Liver (tissue), 9 donors: ENCODE results near the gene RHBDF2. TPM values are rescaled to one million over a fixed set of nuclear protein-coding genes. Genes with fewer than 3 reads are reported as not detected.

Experiments
- DNase-seq: peaks from one replicate; pipeline ENCODE4 v3.0.0-alpha.2; 2017; ENCODE audit warnings: low spot score
- H3K27ac ChIP-seq, 2 donors: one replicate each; pipeline ENCODE4 v1.7.0; 2013; ENCODE audit warnings: inconsistent platforms in 2 of 2, low read length in 2 of 2, control low read depth in 1 of 2, low read depth in 1 of 2, mild to moderate bottlenecking in 1 of 2
- H3K27me3 ChIP-seq, 4 donors: one replicate each; pipeline versions ENCODE4 v1.6.1 to v1.7.0; 2013; ENCODE audit warnings: low read length in 3 of 4, inconsistent platforms in 1 of 4, mild to moderate bottlenecking in 1 of 4, moderate library complexity in 1 of 4; ENCODE audit not compliant: control insufficient read depth in 4 of 4, insufficient read depth in 4 of 4
- H3K36me3 ChIP-seq, 4 donors: one replicate each; pipeline versions ENCODE4 v1.6.1 to v1.7.0; 2013; ENCODE audit warnings: low read length in 3 of 4, mild to moderate bottlenecking in 3 of 4, low read depth in 1 of 4, moderate library complexity in 1 of 4; ENCODE audit not compliant: control insufficient read depth in 4 of 4, insufficient read depth in 3 of 4
- H3K4me1 ChIP-seq, 4 donors: one replicate each; pipeline versions ENCODE4 v1.6.1 to v1.7.0; 2013; ENCODE audit warnings: low read length in 3 of 4, mild to moderate bottlenecking in 3 of 4, moderate library complexity in 1 of 4; ENCODE audit not compliant: control insufficient read depth in 4 of 4, insufficient read depth in 4 of 4
- H3K4me3 ChIP-seq, 3 donors: one replicate each; pipeline versions ENCODE4 v1.6.1 to v1.7.0; 2013; ENCODE audit warnings: low read length in 3 of 3, control low read depth in 1 of 3, low read depth in 1 of 3, mild to moderate bottlenecking in 1 of 3
- H3K9ac ChIP-seq, 2 donors: one replicate each; pipeline ENCODE4 v1.7.0; 2013; ENCODE audit warnings: low read length in 2 of 2, mild to moderate bottlenecking in 2 of 2, moderate library complexity in 2 of 2, control low read depth in 1 of 2, low read depth in 1 of 2
- H3K9me3 ChIP-seq, 4 donors: one replicate each; pipeline versions ENCODE4 v1.6.1 to v1.7.0; 2013; ENCODE audit warnings: low read length in 3 of 4; ENCODE audit not compliant: control insufficient read depth in 4 of 4
- EGR1 ChIP-seq, 2 donors: IDR thresholded peaks; 2 replicates each; pipeline ENCODE4 v1.6.1; 2016 to 2018; ENCODE audit warnings: antibody characterized with exemption in 2 of 2, low read depth in 2 of 2
- FOXA1 ChIP-seq: IDR thresholded peaks from 2 replicates; pipeline ENCODE4 v1.6.1; 2016; ENCODE audit warnings: antibody characterized with exemption
- FOXA2 ChIP-seq: IDR thresholded peaks from 2 replicates; pipeline ENCODE4 v1.6.1; 2016; ENCODE audit warnings: antibody characterized with exemption
- GABPA ChIP-seq, 2 donors: IDR thresholded peaks in 1 of 2; conservative IDR thresholded peaks in 1 of 2; 2 replicates each; pipeline ENCODE4 v1.6.1; 2016; ENCODE audit warnings: antibody characterized with exemption in 2 of 2, mild to moderate bottlenecking in 1 of 2, moderate library complexity in 1 of 2
- HNF4A ChIP-seq, 2 donors: conservative IDR thresholded peaks; 2 replicates each; pipeline ENCODE4 v1.6.1; 2016; ENCODE audit warnings: antibody characterized with exemption in 2 of 2, mild to moderate bottlenecking in 2 of 2
- HNF4G ChIP-seq: IDR thresholded peaks from 2 replicates; pipeline ENCODE4 v1.6.1; 2016; ENCODE audit warnings: antibody characterized with exemption
- JUND ChIP-seq, 2 donors: IDR thresholded peaks; 2 replicates each; pipeline ENCODE4 v1.6.1; 2016; ENCODE audit warnings: antibody characterized with exemption in 2 of 2
- NR2F2 ChIP-seq: IDR thresholded peaks from 2 replicates; pipeline ENCODE4 v1.6.1; 2016; ENCODE audit warnings: antibody characterized with exemption
- TAF1 ChIP-seq: conservative IDR thresholded peaks from 2 replicates; pipeline ENCODE4 v1.6.1; 2016; ENCODE audit warnings: antibody characterized with exemption, mild to moderate bottlenecking
- YY1 ChIP-seq: IDR thresholded peaks from 2 replicates; pipeline ENCODE4 v1.6.1; 2016; ENCODE audit warnings: antibody characterized with exemption, mild to moderate bottlenecking
- WGBS: extraction: QIAGEN DNeasy Blood & Tissue Kit; methylation state at CpG from one replicate; pipeline ENCODE4 v1.1.7; 2013; 5-methylcytosine and 5-hydroxymethylcytosine counted together
- polyA plus RNA-seq, 2 donors: library from polyadenylated mRNA; stranded (reverse) in 1 of 2; unstranded in 1 of 2; fragments of 200-250 nt in 1 of 2; fragments of >200 nt in 1 of 2; fragmentation: Nextera tagmentation in 1 of 2; extraction: Ambion mirVana in 1 of 2; gene quantifications; one replicate each; pipeline versions ENCODE4 v1.2.1 to v1.2.3, GENCODE V29; 2013 to 2015
- total RNA-seq, 2 donors: library from RNA; depleted of rRNA; stranded (reverse); fragments of >200 nt; gene quantifications; one replicate each; pipeline ENCODE4 v1.2.3, GENCODE V29; 2014
- TF ChIP-seq, protein P1 (sequence below): IDR thresholded peaks from 2 replicates; pipeline ENCODE4 v1.6.1; 2016; ENCODE audit warnings: antibody characterized with exemption
- TF ChIP-seq, protein P2 (sequence below): IDR thresholded peaks from 2 replicates; pipeline ENCODE4 v1.6.1; 2016; ENCODE audit warnings: antibody characterized with exemption
- TF ChIP-seq, protein P3 (sequence below): IDR thresholded peaks from 2 replicates; pipeline ENCODE4 v1.6.1; 2016; ENCODE audit warnings: antibody characterized with exemption, mild to moderate bottlenecking
- TF ChIP-seq, protein P4 (sequence below): IDR thresholded peaks from 2 replicates; pipeline ENCODE4 v1.6.1; 2016; ENCODE audit warnings: antibody characterized with exemption
- TF ChIP-seq, protein P5 (sequence below): fragments of 150-350 bp; IDR thresholded peaks from 2 replicates; pipeline ENCODE4 v1.5.1; 2017; ENCODE audit warnings: improper control_type of control experiment, low read depth, low read length; ENCODE audit not compliant: missing input control
- donor health status: healthy.
- donor health status: healthy.
- donor health status: healthy.
- donor health status: healthy.
- donor health status: healthy.

The RHBDF2 gene
- total and polyA plus RNA-seq, 4 donors = 2.9 to 6.7 (median 4.6) TPM

DNA sequence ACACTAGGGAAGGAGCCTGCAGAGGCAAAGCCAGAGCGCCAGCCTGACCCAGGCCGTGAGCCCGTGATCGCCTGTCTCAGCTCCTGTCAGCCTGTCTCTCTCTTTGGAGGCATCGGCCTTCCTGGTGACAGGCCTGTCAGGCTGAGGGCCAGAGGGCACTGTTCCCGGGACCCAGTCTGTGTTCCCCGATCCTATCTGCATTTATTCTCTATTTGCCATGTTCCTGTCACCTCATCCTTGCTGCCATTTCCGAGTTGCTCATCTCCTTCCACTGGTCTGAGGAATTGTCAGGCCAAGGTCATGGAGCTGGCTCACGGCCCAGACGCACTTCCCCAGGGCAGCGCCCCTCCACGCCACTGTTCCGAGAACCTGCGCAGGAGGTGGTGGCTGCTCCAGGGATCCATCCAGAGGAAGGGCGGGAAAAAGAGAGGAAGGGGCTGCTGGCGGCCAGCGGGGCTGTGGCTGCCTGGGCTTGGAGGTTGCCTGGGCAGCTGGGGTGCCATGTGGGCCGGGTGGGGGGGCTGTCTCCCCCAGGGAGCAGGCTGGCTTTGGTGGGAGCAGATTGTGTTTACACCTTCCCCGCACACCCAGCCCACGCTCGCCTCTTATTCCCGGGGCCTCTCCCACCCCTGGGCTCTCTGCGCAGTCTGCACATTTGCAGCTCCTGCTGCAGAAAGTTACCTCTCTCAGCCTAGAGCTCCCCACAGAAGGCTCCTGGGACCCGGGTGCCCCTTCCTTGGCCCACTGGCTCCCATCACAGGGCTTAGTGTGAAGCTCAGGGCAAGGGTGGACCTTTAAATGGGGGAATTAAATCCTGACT is 43.5 kb upstream of the RHBDF2 start:
- no peak overlapping the region for H3K4me3 ChIP-seq
- no peak overlapping the region for H3K9ac ChIP-seq
- H3K27ac ChIP-seq = peak overlapping the region in 1 of 2 donors; percentile 51
- H3K4me1 ChIP-seq = peaks cover 5 to 44% (median 35%) of the 10 kb centered on the region in 4 donors
- no peaks in the 10 kb centered on the region for H3K27me3 ChIP-seq
- DNase-seq = no peak
- TF ChIP-seq TAF1 (no peak), NR2F2 (peak; percentile 65)
- no peaks in the 10 kb centered on the region for H3K36me3 ChIP-seq
- 63% methylated on average over 24 of the region's 24 CpGs for WGBS
- no peaks in the 10 kb centered on the region for H3K9me3 ChIP-seq

DNA sequence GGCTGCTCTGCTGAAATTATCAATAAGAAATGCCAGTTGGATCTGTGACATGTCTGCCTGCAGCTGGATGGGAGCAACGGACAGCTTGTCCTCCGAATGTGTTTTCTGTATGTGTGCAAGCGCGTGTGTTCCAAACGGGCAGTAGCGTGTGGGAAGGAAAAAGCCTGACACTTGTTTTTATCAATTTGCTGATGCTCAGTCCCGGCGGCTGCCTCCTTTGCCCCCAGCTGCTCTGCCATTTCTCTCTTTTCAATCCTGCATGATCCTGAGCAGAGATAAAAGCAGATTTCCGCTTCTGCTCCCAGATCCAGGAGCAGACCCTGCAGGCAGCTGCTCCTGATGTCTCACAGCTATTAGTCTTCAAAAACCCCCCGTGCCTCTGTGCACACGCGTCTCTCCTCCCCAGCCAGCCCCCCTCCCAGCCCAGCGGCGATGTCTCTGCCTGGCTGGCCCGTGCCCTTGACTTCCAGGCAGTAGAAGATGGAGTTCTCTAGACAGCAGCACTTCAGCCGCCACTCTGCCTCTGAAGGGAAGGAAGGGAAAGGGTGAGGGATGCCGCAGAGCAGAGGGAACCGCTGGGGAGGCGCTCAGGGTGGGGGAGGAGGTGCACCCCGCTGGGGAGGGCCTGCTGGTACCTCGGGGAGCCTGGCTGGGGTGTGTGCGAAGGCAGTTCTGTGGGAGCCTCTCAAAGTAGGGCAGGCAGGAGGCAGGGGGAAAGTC is 42.8 kb upstream of the RHBDF2 start:
- no peak overlapping the region for H3K4me3 ChIP-seq
- H3K9me3 ChIP-seq = no peaks in the 10 kb centered on the region
- peak overlapping the region in 1 of 2 donors; percentile 51 for H3K27ac ChIP-seq
- H3K36me3 ChIP-seq = no peaks in the 10 kb centered on the region
- peaks cover 2 to 36% (median 28%) of the 10 kb centered on the region in 4 donors for H3K4me1 ChIP-seq
- H3K27me3 ChIP-seq = no peaks in the 10 kb centered on the region
- H3K9ac ChIP-seq = no peak overlapping the region
- no peak for TF ChIP-seq YY1
- no peak for TF ChIP-seq FOXA2
- no peak for DNase-seq
- 66% methylated on average over 22 of the region's 22 CpGs for WGBS

DNA sequence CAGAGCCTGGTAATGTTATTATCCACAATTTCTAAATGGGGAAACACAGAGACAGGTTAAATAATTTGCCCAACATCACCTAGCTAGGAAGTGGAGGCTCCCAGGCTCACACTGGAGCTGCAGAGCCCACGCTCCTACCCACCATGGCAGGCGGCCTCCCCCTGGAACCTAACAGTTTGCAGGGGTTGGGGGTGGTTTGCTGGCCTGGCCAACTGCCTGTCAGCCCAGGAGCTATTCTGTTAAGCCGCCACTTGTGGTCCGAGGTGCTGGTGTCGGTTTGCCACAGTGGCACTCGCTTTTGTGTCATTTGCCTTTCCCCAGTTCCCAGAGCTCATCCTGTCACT is 42.2 kb upstream of the RHBDF2 start:
- whole genome bisulfite sequencing = 86% methylated on average over 6 of the region's 6 CpGs
- no peak overlapping the region for H3K9ac ChIP-seq
- H3K9me3 ChIP-seq = no peaks in the 10 kb centered on the region
- peaks cover 0 to 31% (median 23%) of the 10 kb centered on the region in 4 donors for H3K4me1 ChIP-seq
- H3K27me3 ChIP-seq = no peaks in the 10 kb centered on the region
- no peak overlapping the region for H3K4me3 ChIP-seq
- H3K27ac ChIP-seq = no peak overlapping the region
- H3K36me3 ChIP-seq = no peaks in the 10 kb centered on the region
- DNase-seq = no peak
- TF ChIP-seq EGR1 (IDR thresholded peaks at IDR 0.05; ENCODE audit: low read depth in 2 of 2) = no peak
- no peak for TF ChIP-seq FOXA1
- TF ChIP-seq, protein P1, sequence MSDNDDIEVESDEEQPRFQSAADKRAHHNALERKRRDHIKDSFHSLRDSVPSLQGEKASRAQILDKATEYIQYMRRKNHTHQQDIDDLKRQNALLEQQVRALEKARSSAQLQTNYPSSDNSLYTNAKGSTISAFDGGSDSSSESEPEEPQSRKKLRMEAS = no peak
- TF ChIP-seq YY1 = no peak
- no peak for TF ChIP-seq JUND (IDR thresholded peaks at IDR 0.05)
- TF ChIP-seq GABPA (IDR thresholded peaks at IDR 0.05 in 1 of 2, conservative IDR thresholded peaks at IDR 0.05 in 1 of 2) = no peak
- TF ChIP-seq, protein P2, sequence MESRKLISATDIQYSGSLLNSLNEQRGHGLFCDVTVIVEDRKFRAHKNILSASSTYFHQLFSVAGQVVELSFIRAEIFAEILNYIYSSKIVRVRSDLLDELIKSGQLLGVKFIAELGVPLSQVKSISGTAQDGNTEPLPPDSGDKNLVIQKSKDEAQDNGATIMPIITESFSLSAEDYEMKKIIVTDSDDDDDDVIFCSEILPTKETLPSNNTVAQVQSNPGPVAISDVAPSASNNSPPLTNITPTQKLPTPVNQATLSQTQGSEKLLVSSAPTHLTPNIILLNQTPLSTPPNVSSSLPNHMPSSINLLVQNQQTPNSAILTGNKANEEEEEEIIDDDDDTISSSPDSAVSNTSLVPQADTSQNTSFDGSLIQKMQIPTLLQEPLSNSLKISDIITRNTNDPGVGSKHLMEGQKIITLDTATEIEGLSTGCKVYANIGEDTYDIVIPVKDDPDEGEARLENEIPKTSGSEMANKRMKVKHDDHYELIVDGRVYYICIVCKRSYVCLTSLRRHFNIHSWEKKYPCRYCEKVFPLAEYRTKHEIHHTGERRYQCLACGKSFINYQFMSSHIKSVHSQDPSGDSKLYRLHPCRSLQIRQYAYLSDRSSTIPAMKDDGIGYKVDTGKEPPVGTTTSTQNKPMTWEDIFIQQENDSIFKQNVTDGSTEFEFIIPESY = no peak
- TF ChIP-seq, protein P3, sequence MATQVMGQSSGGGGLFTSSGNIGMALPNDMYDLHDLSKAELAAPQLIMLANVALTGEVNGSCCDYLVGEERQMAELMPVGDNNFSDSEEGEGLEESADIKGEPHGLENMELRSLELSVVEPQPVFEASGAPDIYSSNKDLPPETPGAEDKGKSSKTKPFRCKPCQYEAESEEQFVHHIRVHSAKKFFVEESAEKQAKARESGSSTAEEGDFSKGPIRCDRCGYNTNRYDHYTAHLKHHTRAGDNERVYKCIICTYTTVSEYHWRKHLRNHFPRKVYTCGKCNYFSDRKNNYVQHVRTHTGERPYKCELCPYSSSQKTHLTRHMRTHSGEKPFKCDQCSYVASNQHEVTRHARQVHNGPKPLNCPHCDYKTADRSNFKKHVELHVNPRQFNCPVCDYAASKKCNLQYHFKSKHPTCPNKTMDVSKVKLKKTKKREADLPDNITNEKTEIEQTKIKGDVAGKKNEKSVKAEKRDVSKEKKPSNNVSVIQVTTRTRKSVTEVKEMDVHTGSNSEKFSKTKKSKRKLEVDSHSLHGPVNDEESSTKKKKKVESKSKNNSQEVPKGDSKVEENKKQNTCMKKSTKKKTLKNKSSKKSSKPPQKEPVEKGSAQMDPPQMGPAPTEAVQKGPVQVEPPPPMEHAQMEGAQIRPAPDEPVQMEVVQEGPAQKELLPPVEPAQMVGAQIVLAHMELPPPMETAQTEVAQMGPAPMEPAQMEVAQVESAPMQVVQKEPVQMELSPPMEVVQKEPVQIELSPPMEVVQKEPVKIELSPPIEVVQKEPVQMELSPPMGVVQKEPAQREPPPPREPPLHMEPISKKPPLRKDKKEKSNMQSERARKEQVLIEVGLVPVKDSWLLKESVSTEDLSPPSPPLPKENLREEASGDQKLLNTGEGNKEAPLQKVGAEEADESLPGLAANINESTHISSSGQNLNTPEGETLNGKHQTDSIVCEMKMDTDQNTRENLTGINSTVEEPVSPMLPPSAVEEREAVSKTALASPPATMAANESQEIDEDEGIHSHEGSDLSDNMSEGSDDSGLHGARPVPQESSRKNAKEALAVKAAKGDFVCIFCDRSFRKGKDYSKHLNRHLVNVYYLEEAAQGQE = no peak
- no peak for TF ChIP-seq HNF4G
- TF ChIP-seq, protein P4, sequence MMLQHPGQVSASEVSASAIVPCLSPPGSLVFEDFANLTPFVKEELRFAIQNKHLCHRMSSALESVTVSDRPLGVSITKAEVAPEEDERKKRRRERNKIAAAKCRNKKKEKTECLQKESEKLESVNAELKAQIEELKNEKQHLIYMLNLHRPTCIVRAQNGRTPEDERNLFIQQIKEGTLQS = no peak
- no peak for TF ChIP-seq HNF4A (conservative IDR thresholded peaks at IDR 0.05)
- TF ChIP-seq TAF1 = no peak
- TF ChIP-seq, protein P5, sequence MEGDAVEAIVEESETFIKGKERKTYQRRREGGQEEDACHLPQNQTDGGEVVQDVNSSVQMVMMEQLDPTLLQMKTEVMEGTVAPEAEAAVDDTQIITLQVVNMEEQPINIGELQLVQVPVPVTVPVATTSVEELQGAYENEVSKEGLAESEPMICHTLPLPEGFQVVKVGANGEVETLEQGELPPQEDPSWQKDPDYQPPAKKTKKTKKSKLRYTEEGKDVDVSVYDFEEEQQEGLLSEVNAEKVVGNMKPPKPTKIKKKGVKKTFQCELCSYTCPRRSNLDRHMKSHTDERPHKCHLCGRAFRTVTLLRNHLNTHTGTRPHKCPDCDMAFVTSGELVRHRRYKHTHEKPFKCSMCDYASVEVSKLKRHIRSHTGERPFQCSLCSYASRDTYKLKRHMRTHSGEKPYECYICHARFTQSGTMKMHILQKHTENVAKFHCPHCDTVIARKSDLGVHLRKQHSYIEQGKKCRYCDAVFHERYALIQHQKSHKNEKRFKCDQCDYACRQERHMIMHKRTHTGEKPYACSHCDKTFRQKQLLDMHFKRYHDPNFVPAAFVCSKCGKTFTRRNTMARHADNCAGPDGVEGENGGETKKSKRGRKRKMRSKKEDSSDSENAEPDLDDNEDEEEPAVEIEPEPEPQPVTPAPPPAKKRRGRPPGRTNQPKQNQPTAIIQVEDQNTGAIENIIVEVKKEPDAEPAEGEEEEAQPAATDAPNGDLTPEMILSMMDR = no peak
- TF ChIP-seq NR2F2 = no peak
